Activated B cell treated with CpG ODN at 0.5 μM for 24 hours (primary cell): ENCODE data around the gene ANKRD44. TPM values are rescaled to one million over a fixed set of nuclear protein-coding genes. Genes with fewer than 3 reads are reported as not detected.

Source experiments
- ATAC-seq: fragments of 200-7000 bp; cut with Tn5 transposase; one replicate; pipeline ENCODE4 v1.10.0; 2021; ENCODE audit warnings: low read depth, mild to moderate bottlenecking, moderate library complexity
- CTCF ChIA-PET: fragments of 350-600 bp; sonication (Branson Sonifier 250); formaldehyde crosslinking; loops from one replicate; lab custom pipeline; 2021; ENCODE audit warnings: antibody characterized with exemption; lab: Charles Lee
- POLR2A ChIA-PET: fragments of 350-600 bp; sonication (Branson Sonifier 250); formaldehyde crosslinking; loops from one replicate; lab custom pipeline; 2021; ENCODE audit warnings: antibody characterized with exemption; lab: Charles Lee
- DNase-seq: peaks from one replicate; pipeline ENCODE4 v3.0.0; 2022
- H3K27ac Mint-ChIP-seq: one replicate; pipeline ENCODE4 v1.8.0; 2020; ENCODE audit warnings: mixed read lengths
- H3K27me3 Mint-ChIP-seq: one replicate; pipeline ENCODE4 v1.8.0; 2021; ENCODE audit warnings: mixed read lengths
- H3K36me3 Mint-ChIP-seq: one replicate; pipeline ENCODE4 v1.8.0; 2021; ENCODE audit warnings: low read depth, mixed read lengths
- H3K4me1 Mint-ChIP-seq: one replicate; pipeline ENCODE4 v1.8.0; 2021; ENCODE audit warnings: mixed read lengths
- H3K4me3 Mint-ChIP-seq: one replicate; pipeline ENCODE4 v1.8.0; 2020; ENCODE audit warnings: mild to moderate bottlenecking, mixed read lengths
- H3K9me3 Mint-ChIP-seq: one replicate; pipeline ENCODE4 v1.8.0; 2020; ENCODE audit warnings: mixed read lengths
- intact Hi-C: fragments of 100-400 bp; cut with micrococcal nuclease; formaldehyde crosslinking; loops from one replicate; pipeline ENCODE4 v1.15.1; 2024
- total RNA-seq: library from RNA; stranded (reverse); gene quantifications from 2 replicates; pipeline ENCODE4 v1.2.3, GENCODE V29; 2022
- TF ChIP-seq, protein P1 (sequence below): fragments of 200-600 bp; IDR thresholded peaks from one replicate; pipeline ENCODE4 v1.8.0; 2022; ENCODE audit warnings: antibody characterized with exemption, mild to moderate bottlenecking

ANKRD44 gene
- total RNA-seq, 1 donor from 2014 or later: 185 TPM

DNA sequence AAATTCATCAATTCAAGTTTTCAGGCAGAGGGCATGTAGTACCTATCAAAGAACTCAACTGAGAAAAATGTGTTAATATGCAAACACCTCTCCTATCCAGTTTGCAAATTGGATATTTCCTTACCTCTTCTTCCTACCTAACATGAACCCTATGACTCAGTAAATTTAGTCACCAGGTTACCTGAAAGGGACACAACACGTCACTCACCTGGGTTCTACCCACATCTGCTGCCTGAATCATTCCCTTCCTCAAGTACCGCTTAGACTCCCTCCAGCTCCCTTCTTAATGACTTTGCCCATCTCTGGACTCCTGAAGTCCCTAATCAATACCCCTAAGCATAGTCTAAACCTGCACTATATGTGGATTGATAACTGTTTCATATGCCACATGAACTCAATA lies 10.4 kb downstream of the ANKRD44 start:
- Mint-ChIP-seq H3K4me3 (peak overlapping the region; percentile 0), H3K27ac (peak overlapping the region; percentile 96), H3K27me3 (no peaks in the 10 kb centered on the region), H3K4me1 (peaks cover 96% of the 10 kb centered on the region), H3K9me3 (peaks cover 3% of the 10 kb centered on the region), H3K36me3 (peaks cover 46% of the 10 kb centered on the region)
- ChIA-PET POLR2A (interaction anchor here (0.7 to 9.0 kb wide), 2 partner anchors 7 to 1072 kb away, joined by 11 to 173 read pairs; partner anchors contain the start of gene ANKRD44), CTCF (interaction anchor here (2.4 kb wide), 1 partner anchor 108 kb away, joined by 10 read pairs; no protein-coding TSS in a partner anchor)
- no peak for DNase-seq
- TF ChIP-seq, protein P1, sequence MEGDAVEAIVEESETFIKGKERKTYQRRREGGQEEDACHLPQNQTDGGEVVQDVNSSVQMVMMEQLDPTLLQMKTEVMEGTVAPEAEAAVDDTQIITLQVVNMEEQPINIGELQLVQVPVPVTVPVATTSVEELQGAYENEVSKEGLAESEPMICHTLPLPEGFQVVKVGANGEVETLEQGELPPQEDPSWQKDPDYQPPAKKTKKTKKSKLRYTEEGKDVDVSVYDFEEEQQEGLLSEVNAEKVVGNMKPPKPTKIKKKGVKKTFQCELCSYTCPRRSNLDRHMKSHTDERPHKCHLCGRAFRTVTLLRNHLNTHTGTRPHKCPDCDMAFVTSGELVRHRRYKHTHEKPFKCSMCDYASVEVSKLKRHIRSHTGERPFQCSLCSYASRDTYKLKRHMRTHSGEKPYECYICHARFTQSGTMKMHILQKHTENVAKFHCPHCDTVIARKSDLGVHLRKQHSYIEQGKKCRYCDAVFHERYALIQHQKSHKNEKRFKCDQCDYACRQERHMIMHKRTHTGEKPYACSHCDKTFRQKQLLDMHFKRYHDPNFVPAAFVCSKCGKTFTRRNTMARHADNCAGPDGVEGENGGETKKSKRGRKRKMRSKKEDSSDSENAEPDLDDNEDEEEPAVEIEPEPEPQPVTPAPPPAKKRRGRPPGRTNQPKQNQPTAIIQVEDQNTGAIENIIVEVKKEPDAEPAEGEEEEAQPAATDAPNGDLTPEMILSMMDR: no peak
- intact Hi-C loops: no loop called here
- no peak for ATAC-seq

DNA sequence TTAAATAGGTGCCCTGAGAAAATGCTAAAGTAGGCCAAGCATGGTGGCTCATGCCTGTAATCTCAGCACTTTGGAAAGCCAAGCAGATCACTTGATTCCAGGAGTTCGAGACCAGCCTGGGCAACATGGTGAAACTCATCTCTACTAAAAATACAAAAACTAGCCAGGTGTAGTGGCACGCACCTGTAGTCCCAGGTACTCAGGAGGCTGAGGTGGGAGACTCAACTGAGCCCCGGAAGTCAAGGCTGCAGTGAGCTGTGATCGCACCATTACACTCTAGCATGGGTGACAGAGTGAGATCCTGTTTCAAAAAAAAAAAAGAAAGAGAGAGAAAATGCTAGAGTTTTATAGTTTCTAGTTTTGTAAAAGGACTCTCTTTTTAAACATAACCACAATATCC lies 12.0 kb downstream of the ANKRD44 start:
- ChIA-PET CTCF (no interaction called here), POLR2A (interaction anchor here (0.8 to 9.0 kb wide), 4 partner anchors 9 to 89 kb away, joined by 3 to 173 read pairs (median 8); partner anchors contain the start of gene ANKRD44)
- Mint-ChIP-seq H3K27ac (peak overlapping the region; percentile 96), H3K27me3 (no peaks in the 10 kb centered on the region), H3K36me3 (peaks cover 49% of the 10 kb centered on the region), H3K4me1 (peaks cover 96% of the 10 kb centered on the region), H3K4me3 (peak overlapping the region; percentile 32), H3K9me3 (peaks cover 3% of the 10 kb centered on the region)
- intact Hi-C loops: loop anchor here (10.0 kb wide), 1 partner anchor 1124 kb away; the partner anchor contains the start of gene STK17B
- no peak for ATAC-seq
- DNase-seq: no peak
- TF ChIP-seq, protein P1: no peak

DNA sequence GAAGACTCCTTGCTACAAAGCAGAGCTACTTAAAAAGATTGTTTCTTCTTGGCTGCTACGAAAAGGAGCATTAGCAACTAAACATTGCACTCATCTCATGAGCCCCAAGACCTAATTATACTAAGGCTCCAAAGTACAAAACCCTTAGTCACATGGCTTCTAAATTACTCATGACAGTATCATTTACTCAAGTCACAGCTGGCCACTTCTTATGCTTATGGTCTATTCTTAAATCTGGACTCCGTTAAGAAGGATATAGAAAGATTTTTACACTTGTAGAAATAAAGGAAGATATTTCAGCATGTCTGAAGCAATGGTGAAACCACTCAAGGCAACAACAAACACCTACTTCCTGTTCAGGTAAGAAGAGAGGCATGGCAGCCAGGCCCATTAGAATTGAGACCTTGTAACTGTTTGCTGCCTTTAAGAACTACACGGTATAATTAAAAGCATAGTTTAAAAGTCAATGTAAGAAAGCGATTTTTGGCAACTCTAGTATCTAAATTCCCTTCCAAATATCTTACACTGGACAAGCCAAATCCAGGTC lies 12.7 kb downstream of the ANKRD44 start:
- POLR2A ChIA-PET: interaction anchor here (0.6 to 9.0 kb wide), 10 partner anchors 10 to 1127 kb away, joined by 3 to 173 read pairs (median 4); partner anchors contain the start of genes ANKRD44 and STK17B
- Mint-ChIP-seq H3K27ac (peak overlapping the region; percentile 96), H3K9me3 (peaks cover 3% of the 10 kb centered on the region), H3K4me3 (peak overlapping the region; percentile 76), H3K27me3 (no peaks in the 10 kb centered on the region), H3K36me3 (peaks cover 50% of the 10 kb centered on the region), H3K4me1 (peaks cover 96% of the 10 kb centered on the region)
- DNase-seq: no peak
- ATAC-seq: peak; percentile 16
- intact Hi-C loops: loop anchor here (1.0 to 10.0 kb wide), 7 partner anchors 9 to 1123 kb away; partner anchors contain the start of gene STK17B
- TF ChIP-seq, protein P1: no peak
- CTCF ChIA-PET: interaction anchor here (1.6 kb wide), 1 partner anchor 107 kb away, joined by 8 read pairs; no protein-coding TSS in a partner anchor

DNA sequence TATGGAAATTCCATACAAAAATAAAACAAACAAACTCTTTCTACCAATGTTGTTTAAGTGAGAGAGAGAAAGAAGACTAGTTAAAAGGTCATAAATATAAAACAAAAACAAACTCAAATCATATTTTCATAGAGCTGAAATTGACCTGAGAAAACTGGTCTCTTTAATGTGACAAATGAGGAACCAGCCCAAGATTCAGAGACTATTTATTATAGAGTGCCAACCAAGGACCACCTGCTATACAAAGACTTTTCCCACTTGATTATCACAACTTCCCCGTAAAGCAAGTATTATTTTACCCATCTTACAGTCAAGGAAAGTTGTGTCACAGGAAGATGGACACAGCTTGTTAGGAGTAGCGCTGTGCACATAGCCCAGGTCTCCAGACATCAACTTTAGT lies 13.3 kb downstream of the ANKRD44 start:
- ATAC-seq (peak; percentile 45), DNase-seq (no peak)
- ChIA-PET POLR2A (interaction anchor here (0.6 to 9.0 kb wide), 11 partner anchors 10 to 1126 kb away, joined by 3 to 173 read pairs (median 4); partner anchors contain the start of genes ANKRD44 and STK17B), CTCF (interaction anchor here (1.6 kb wide), 1 partner anchor 106 kb away, joined by 8 read pairs; no protein-coding TSS in a partner anchor)
- TF ChIP-seq, protein P1: no peak
- peaks cover 3% of the 10 kb centered on the region for H3K9me3 Mint-ChIP-seq
- peak overlapping the region; percentile 76 for H3K4me3 Mint-ChIP-seq
- H3K4me1 Mint-ChIP-seq: peaks cover 97% of the 10 kb centered on the region
- peaks cover 51% of the 10 kb centered on the region for H3K36me3 Mint-ChIP-seq
- intact Hi-C loops: loop anchor here (1.0 to 10.0 kb wide), 7 partner anchors 10 to 1122 kb away; partner anchors contain the start of gene STK17B
- peak overlapping the region; percentile 96 for H3K27ac Mint-ChIP-seq
- no peaks in the 10 kb centered on the region for H3K27me3 Mint-ChIP-seq

DNA sequence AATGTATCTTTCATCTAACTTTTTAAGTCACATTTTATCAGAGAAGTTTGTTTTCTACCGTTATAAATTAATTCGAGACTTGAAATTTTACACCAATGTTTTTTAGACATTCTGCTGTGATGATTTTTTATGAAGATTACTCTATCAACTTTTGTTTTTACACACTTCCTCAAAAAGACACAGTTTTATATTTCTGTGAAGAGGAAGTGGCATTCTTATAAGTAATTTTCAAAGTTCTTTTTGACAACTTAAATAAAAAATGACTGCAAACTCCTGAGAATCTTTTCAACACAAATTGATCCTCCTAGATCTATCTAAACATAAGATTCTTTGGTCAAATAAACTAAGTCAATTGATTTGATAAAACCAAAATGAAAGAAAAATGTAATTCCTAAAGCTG lies 13.7 kb downstream of the ANKRD44 start:
- intact Hi-C loops: loop anchor here (1.0 to 10.0 kb wide), 7 partner anchors 10 to 1122 kb away; partner anchors contain the start of gene STK17B
- ChIA-PET CTCF (interaction anchor here (0.6 to 1.6 kb wide), 2 partner anchors 80 to 106 kb away, joined by 4 to 8 read pairs; no protein-coding TSS in a partner anchor), POLR2A (interaction anchor here (0.6 to 9.0 kb wide), 10 partner anchors 11 to 98 kb away, joined by 3 to 173 read pairs (median 4); partner anchors contain the start of gene ANKRD44)
- H3K36me3 Mint-ChIP-seq: peaks cover 51% of the 10 kb centered on the region
- DNase-seq: no peak
- H3K27me3 Mint-ChIP-seq: no peaks in the 10 kb centered on the region
- H3K9me3 Mint-ChIP-seq: peaks cover 3% of the 10 kb centered on the region
- H3K4me1 Mint-ChIP-seq: peaks cover 97% of the 10 kb centered on the region
- peak overlapping the region; percentile 76 for H3K4me3 Mint-ChIP-seq
- TF ChIP-seq, protein P1: no peak
- peak overlapping the region; percentile 96 for H3K27ac Mint-ChIP-seq
- peak; percentile 18 for ATAC-seq
